Neural cell (in vitro differentiated cells): ENCODE measurements around the gene TMEM164.

Experiments
- CTCF ChIP-seq: fragments of 450-650 bp; IDR thresholded peaks from 2 replicates; pipeline ENCODE4 v1.5.1; 2014; ENCODE audit warnings: antibody characterized with exemption, mild to moderate bottlenecking, moderate library complexity; ENCODE audit not compliant: poor library complexity, severe bottlenecking
- EP300 ChIP-seq: fragments of 450-650 bp; conservative IDR thresholded peaks from 2 replicates; pipeline ENCODE4 v1.6.1; 2014; ENCODE audit warnings: antibody characterized with exemption, mild to moderate bottlenecking, moderate library complexity; ENCODE audit not compliant: poor library complexity, severe bottlenecking
- EZH2 ChIP-seq: fragments of 200-600, 300-800 bp; shearing (Covaris generic), sonication (generic); IDR thresholded peaks from 2 replicates; pipeline ENCODE4 v1.6.1; 2014; ENCODE audit warnings: antibody characterized with exemption, low read length, borderline replicate concordance, mild to moderate bottlenecking; ENCODE audit not compliant: insufficient read depth, poor library complexity, severe bottlenecking
- POLR2AphosphoS5 ChIP-seq: IDR thresholded peaks from 2 replicates; pipeline ENCODE4 v1.6.1; 2012
- TAF1 ChIP-seq: IDR thresholded peaks from 2 replicates; pipeline ENCODE4 v1.6.1; 2012; ENCODE audit warnings: low read depth

DNA sequence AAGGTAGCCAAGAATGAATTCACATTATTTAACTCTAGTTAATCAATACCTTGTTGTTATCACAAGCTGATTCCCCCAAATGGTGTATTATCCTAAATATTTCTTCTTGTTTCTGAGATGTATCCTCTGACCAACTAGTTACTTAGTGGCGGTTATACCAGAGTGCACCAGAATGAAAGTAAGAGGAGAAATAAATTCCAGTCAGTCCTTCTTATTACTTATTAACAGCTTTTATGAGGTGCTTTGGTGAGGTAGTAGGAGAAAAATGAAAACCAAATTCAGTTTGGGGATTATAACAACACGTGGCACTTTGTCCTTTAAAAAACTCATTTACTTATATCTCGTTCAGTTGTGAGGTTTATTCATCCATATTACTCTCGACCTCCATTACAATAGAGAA, 213.1 kb downstream of the TMEM164 start:
- no peak for TF ChIP-seq CTCF
- no peak for TF ChIP-seq EZH2
- no peak for TF ChIP-seq TAF1
- no peak for TF ChIP-seq EP300
- TF ChIP-seq POLR2AphosphoS5, result no peak
